Measurements from ENCODE around the gene SLA2. TPM values are rescaled to one million over a fixed set of nuclear protein-coding genes. Genes with fewer than 3 reads are reported as not detected.

Gene SLA2
- total and polyA plus RNA-seq, 8 donors, result 0.87 to 1.8 (median 1.1) TPM

DNA sequence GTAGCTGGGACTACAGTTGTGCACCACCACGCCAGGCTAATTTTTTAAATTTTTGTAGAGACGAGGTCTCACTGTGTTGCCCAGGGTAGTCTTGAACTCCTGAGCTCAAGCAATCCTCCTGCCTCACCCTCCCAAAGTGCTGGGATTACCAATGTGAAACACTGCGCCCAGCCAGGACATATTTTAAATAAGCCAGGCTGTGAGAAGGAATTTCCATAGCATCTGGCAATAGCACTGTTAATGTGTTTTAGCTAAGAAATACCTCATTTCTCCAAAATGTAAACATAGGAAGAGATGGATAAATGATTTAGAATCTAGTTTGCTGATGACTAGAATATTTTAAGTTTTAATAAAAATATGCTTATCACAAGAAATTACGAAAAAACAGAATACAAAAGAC, 27.0 kb upstream of the SLA2 start:
- Histone ChIP-seq H3K4me1 (no peaks in the 10 kb centered on the region), H3K4me3 (no peak overlapping the region), H3K9me3 (no peaks in the 10 kb centered on the region), H3K27me3 (no peaks in the 10 kb centered on the region), H3K36me3 (peaks cover 0 to 25% of the 10 kb centered on the region in 2 donors), H3K27ac (no peak overlapping the region)
- intact Hi-C loops (cut with DNase I), result no loop called here
- ATAC-seq (no peak), DNase-seq (no peak)
- TF ChIP-seq, protein P1, sequence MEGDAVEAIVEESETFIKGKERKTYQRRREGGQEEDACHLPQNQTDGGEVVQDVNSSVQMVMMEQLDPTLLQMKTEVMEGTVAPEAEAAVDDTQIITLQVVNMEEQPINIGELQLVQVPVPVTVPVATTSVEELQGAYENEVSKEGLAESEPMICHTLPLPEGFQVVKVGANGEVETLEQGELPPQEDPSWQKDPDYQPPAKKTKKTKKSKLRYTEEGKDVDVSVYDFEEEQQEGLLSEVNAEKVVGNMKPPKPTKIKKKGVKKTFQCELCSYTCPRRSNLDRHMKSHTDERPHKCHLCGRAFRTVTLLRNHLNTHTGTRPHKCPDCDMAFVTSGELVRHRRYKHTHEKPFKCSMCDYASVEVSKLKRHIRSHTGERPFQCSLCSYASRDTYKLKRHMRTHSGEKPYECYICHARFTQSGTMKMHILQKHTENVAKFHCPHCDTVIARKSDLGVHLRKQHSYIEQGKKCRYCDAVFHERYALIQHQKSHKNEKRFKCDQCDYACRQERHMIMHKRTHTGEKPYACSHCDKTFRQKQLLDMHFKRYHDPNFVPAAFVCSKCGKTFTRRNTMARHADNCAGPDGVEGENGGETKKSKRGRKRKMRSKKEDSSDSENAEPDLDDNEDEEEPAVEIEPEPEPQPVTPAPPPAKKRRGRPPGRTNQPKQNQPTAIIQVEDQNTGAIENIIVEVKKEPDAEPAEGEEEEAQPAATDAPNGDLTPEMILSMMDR (IDR thresholded peaks at IDR 0.05), result no peak

DNA sequence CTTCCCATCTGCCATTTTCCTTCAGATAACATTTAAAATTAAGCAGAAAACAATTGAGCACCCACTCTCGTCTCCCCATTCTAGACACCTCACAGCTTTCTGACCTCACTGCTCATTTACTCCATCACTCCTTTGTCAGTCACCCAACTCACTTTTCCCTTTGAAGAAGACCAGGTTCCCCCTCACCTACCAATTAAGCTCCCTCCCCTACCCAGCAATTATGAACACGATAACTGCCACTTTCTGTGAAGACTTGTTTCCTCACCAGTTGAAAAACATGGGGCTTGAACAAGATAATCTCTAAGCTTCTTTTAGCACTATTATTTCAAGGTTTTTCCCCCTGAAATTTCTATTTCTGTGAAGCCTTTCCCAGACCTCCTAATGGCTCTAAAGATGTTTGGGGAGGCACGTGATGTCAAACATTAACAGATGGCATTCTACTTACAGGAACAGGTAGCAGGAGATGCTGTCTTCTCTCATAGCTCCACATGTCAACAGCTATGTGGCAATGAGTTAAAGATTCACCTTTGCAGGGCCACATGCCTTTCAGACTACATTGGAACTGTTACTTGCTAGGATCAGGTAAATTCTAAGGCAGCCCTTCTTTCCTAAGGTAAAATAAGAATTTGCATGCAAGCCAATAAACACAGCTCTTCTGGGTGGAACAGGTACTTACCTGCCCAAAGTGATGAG, 24.8 kb upstream of the SLA2 start:
- Histone ChIP-seq H3K27ac (no peak overlapping the region), H3K36me3 (peaks cover 0 to 12% of the 10 kb centered on the region in 2 donors), H3K27me3 (no peaks in the 10 kb centered on the region), H3K4me3 (no peak overlapping the region), H3K4me1 (no peaks in the 10 kb centered on the region), H3K9me3 (no peaks in the 10 kb centered on the region)
- no peak for ATAC-seq
- TF ChIP-seq, protein P1 (IDR thresholded peaks at IDR 0.05), result no peak
- no peak for DNase-seq
- intact Hi-C loops (cut with DNase I), result no loop called here

DNA sequence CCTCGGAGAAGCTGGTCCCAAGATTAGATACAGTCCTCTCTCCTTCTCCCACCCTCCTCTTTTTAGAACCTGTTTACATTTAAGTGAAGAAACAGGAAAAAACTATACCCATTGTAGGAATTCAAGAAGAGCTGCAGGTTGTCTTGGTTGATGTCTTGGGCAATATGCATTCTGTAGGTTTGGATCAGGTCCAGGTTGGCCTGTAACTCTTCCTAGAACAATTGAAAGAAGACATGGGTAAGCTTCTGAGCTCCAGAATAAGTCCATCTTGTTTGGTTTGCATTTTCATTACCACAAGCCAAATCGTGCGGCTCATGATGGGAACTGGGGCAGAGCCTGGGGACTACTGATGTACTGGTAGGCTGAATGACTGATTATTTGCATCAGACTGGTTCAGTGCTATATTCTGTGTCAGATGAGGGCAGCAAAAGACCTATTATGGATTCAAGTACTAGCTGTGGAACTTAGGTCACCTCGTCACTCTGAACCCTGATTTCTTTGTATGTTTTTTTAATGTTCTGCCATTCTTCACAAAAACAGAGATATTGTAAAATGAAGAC, 20.3 kb upstream of the SLA2 start:
- no peak overlapping the region for H3K4me3 ChIP-seq
- intact Hi-C loops (cut with DNase I), result no loop called here
- TF ChIP-seq, protein P1 (IDR thresholded peaks at IDR 0.05), result no peak
- DNase-seq (peak in 1 of 4 donors; percentile 43), ATAC-seq (peak; percentile 48)
- peaks cover 0 to 29% of the 10 kb centered on the region in 2 donors for H3K36me3 ChIP-seq
- no peak overlapping the region for H3K27ac ChIP-seq
- H3K9me3 ChIP-seq, result no peaks in the 10 kb centered on the region
- H3K27me3 ChIP-seq, result no peaks in the 10 kb centered on the region
- H3K4me1 ChIP-seq, result peaks cover 0 to 9% of the 10 kb centered on the region in 2 donors

DNA sequence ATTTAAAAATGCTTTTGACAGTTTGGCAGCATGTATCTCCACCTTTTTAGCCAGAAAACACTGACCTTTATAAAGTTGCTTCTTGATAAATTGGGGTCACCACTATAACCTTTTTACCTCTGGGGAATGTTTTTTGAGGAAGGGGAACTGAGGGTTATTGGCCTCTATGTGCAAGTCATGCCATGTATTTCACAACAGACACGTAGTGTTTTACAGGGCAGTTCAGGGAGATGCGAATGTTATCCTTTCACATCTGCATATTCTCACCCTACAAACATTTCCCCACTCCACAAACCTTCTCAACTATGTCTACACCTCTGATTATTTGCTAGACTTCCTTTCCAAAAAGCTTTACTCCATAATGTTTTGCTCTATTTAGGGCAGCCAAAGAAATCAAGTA, 17.0 kb upstream of the SLA2 start:
- Histone ChIP-seq H3K27ac (no peak overlapping the region), H3K36me3 (peaks cover 0 to 37% of the 10 kb centered on the region in 2 donors), H3K27me3 (no peaks in the 10 kb centered on the region), H3K4me1 (peaks cover 0 to 9% of the 10 kb centered on the region in 2 donors), H3K9me3 (no peaks in the 10 kb centered on the region), H3K4me3 (no peak overlapping the region)
- DNase-seq (no peak), ATAC-seq (no peak)
- intact Hi-C loops (cut with DNase I), result no loop called here
- TF ChIP-seq, protein P1 (IDR thresholded peaks at IDR 0.05), result no peak

DNA sequence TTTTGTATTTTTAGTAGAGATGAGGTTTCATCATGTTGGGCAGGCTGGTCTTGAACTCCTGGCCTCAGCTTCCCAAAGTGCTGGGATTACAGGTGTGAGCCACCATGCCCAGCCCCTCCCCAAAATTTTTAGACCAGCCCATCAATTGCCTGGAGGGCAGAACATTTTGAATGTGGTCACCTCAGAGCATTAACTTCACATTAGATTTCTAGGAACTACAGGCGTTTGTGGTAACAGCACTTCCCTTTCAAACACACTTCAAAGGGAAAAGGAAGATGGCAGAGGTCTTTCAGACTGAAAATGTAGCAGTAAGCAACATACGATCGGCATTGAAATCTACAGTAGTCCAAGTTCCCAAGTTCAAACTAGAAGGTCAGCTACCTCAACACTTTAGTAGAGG, 12.3 kb upstream of the SLA2 start:
- TF ChIP-seq, protein P1 (IDR thresholded peaks at IDR 0.05), result no peak
- H3K9me3 ChIP-seq, result no peaks in the 10 kb centered on the region
- no peaks in the 10 kb centered on the region for H3K27me3 ChIP-seq
- ATAC-seq (no peak), DNase-seq (no peak)
- H3K4me1 ChIP-seq, result peaks cover 0 to 7% of the 10 kb centered on the region in 2 donors
- no peak overlapping the region for H3K27ac ChIP-seq
- intact Hi-C loops (cut with DNase I), result no loop called here
- H3K36me3 ChIP-seq, result peaks cover 0 to 45% of the 10 kb centered on the region in 2 donors
- H3K4me3 ChIP-seq, result no peak overlapping the region
